ENCODE measurements around the gene SLC26A1.
"Not testable (repeated sequence)": the region's sequence is repeated elsewhere in the genome, so short reads cannot be mapped to it uniquely, and the experiment has no call there.

SLC26A1 gene

DNA sequence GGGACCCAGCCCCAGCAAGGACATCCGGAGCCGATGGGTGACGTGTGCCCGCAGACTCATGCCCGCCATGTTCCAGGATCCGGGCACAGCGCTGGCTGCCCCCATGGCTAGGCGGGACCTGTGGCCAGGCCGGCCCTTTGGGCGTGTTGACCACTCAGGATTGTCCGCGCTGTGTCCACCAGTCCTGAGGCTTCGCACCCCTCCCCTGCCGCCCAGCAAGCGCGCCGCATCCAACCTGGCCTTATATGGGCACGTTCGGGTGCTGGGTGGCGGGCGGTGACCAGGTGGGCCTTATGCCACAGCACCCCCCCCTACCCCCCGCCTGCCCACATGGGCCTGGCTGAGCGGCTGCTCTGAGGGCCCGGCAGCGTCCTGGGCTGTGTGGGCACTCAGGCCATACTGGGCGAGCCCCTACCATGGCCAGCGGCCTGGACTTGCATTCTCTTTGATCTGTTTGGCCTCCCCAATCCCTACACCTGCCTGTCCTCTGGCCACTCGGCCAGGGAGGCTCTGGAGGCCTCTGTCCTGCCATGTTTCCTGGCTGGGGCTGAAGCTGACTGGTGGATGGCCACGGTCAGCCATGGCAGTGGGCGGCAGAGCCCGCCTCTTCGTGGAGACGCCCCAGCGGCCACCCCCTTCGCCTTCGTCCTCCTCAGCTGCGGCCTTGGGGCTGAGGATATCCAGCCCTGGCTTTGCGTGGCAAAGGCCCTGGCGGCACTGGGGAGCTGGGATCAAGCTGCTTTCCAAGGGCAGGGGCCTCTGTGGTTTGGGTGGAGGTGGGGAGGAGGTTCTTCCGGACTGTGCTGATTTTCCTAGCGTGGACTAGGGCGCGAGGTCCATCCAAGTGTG is 20.2 kb upstream of the SLC26A1 start:
- no peak for DNase-seq (ENCODE audit: low spot score)

DNA sequence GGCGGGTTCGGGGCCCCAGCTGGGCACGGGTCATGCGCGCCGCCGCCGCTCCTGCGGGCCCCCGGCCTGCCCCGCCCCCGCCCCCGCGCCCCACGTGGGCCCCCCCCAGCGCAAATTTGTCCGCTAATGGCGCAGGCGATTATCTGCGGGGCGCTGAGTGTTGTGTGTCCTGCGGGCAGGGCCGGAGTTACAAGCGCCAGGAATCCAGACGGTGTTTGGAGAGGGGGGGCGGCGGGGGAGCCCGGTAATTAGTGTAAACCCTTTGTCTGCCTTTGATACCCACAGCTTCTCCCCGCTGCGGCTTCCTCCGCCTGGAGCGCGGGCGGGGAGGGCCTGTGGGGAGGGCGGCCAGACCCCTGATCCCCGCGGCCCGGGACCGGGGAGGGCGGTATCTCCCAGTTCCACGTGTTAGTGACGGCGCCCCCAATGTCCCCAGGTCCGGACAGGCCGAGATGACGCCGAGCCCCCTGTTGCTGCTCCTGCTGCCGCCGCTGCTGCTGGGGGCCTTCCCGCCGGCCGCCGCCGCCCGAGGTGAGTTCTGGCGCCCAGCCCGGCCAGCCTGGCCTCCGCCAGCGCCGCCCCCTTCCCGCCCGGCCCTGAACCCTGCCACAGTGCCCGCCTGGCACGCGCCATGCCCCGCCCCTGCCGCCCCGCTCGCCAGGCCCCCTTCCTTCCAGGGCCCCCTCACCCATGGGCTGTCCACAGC is 19.0 kb upstream of the SLC26A1 start:
- DNase-seq (ENCODE audit: low spot score), result no peak

DNA sequence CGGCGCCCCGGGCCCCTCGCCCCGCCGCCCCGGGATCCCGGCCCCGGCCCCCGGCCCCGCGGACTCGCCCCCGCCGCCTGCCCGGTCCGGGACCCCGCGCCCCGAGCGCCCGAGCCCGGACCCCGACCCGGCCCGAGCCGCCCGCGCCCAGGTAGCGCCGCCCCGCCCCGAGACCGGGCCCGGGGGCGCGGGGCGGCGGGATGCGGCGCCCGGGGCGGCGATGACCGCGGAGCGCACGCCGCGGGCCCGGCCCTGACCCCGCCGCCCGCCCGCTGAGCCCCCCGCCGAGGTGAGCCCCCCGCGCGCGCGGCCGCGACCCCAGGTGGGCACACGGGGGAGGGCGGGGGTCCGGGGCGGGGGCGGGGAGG is 18.4 kb upstream of the SLC26A1 start:
- DNase-seq (ENCODE audit: low spot score), result no peak

DNA sequence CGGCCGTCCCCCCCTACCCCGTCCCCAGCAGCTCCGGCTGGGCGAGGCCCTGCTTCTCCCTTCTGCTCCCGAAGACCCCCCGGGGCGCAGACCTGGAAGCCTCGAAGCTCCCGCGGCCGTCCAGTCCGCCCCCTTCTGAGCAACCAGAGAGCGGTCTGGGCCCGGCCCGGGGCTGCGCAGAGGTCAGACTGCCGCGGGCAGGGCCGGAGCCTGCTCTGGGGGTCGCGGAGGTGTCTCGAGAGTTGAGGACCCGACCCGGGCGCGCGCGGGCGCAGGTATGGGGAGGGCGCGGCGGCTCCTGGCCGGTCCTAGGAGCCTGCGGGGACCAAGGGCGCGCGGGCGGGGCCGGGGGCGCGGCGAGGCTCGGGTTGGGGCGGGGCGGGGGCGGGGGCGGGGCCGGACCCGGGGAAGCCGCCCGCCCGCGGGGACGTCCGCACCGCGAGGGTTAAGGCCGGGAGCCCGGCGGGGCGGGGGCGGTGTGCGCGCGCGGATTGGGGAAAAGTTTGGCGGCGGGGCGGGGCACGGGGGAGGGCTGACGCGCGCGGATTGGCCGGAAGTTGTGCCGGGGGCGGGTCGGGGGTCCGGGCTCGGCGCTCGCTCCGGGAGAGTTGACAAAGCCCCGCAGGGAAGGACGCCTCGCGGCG is 17.9 kb upstream of the SLC26A1 start, which contains the start of gene FGFRL1:
Gene FGFRL1, plus strand, starts transcription at position 605 of the 644 bp plus-strand sequence. CDS start 860 bp downstream, outside the sequence.
- peak; percentile 97 for DNase-seq (ENCODE audit: low spot score)

DNA sequence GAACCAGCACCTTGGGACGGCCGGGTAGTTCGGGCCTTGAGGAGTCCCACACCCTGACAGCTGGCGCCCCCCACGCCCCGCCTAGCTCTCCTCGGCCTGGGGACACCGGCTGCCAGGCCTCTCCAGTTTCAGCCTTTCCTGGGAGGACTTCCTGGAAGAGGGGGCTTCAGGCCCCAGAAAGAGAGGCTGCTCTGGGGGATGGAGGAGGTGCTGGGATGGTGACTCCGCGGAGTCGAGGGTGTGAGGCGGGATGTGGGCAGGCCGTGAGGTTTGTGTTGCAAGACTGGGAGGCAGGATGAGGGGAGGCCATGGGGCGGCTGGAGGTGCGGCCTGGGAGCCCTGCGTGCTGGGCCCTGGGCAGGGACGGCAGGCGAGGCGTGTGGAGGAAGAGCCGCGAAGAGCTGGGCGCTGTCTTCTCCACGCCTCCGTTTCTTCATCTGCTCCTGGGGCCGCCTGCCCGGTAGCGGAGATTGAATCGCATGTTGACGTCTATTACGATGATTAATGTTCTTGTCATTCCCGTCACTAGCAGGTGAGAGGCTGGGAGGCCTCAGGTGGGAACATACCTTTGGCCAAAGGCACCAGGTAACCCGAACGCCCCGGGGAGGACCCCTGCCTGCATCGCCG is 17.3 kb upstream of the SLC26A1 start:
- DNase-seq (ENCODE audit: low spot score), result peak; percentile 82

DNA sequence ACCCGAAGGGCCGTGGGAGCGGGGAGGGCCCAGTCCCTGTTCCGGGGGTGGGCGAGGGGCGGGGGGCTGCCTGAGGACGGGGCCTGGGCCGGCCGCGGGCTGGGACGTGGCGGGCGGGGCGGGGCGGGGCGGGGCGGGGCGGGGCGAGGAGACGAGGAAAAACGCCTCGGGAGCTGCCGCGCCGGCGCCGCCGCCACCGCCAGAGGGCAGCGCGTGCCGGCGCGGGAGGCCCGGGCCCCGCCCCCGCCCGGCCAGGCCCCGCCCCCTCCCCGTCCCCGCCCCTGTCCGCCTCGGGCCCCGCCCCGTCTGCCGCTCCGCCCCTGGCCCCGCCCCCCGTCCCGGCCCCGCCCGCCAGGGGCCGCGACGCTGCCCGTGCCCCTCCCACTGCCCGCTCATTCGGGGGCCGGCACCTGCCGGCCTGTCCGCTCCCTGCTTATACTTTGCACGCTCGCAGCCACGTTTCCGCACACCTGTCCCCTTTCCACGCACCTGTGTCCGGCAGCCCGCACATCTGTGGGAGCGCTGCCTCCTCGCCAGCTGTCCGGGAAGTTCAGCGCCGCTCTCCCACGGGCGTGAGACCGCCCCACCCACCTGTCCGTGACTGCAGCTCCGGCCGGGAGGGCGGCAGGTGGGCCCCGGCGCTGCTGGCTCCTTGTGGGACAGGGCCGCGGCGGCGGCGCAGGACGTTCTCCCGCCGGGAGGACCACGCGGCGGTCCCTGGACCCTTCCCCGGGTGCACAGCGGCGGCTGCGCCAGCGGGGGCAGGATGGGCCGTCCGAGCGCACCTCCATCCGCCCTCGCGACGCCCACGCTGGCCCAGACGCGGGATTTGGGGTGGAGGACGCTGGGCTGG is 16.6 kb upstream of the SLC26A1 start:
- DNase-seq (ENCODE audit: low spot score), result peak; percentile 91

DNA sequence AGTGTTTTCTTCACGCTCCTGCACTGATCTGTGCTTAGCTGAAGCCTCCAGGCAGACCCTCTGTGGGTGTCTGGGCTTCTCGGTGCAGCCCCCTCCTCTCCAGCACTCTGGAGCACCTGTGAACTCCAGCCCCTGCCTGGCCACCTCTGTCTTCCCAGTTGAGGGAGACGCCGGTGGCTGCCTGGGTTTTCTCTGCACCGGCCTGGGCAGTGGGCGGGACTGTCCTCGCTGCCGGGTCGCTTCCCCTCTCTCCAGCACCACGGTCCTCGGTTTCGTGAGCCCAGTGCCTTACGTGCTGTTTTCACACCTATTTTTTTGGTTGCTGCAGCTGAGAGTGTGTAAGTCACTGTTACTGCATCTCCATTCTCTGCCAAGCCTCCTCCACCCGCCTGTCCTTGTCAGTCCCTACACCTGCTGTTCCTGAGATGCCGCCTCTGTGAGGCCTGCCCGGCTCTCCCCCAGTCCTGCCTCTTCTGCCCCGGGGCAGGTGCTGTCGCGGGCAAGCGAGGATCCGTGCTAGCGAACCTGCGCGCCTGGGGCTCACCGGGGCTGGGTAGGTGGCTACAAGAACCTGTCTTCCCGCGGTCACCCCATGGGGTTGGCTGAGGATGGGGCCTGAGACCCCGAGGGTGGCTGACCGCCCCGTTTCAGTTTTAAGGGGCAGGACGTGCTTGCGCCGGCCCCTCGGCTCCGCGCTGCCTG is 15.8 kb upstream of the SLC26A1 start:
- DNase-seq (ENCODE audit: low spot score), result no peak

DNA sequence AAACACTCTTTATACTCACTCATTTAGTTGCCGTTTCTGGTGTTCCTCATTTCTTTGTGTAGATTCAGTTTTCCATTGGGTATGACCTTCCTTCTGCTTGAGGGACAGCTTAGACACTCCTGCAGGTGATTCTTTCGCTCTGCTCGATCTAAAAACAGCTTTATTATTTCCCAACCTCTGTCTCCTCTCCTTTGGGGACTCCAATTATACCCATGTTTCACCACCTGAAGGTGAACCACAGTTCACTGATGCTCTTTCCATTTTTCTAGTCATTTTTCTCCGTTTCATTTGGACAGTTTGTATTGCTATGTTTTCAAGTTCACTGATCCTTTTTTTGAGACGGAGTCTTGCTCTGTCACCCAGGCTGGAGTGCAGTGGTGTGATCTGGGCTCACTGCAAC is 13.7 kb upstream of the SLC26A1 start:
- no peak for DNase-seq (ENCODE audit: low spot score)

DNA sequence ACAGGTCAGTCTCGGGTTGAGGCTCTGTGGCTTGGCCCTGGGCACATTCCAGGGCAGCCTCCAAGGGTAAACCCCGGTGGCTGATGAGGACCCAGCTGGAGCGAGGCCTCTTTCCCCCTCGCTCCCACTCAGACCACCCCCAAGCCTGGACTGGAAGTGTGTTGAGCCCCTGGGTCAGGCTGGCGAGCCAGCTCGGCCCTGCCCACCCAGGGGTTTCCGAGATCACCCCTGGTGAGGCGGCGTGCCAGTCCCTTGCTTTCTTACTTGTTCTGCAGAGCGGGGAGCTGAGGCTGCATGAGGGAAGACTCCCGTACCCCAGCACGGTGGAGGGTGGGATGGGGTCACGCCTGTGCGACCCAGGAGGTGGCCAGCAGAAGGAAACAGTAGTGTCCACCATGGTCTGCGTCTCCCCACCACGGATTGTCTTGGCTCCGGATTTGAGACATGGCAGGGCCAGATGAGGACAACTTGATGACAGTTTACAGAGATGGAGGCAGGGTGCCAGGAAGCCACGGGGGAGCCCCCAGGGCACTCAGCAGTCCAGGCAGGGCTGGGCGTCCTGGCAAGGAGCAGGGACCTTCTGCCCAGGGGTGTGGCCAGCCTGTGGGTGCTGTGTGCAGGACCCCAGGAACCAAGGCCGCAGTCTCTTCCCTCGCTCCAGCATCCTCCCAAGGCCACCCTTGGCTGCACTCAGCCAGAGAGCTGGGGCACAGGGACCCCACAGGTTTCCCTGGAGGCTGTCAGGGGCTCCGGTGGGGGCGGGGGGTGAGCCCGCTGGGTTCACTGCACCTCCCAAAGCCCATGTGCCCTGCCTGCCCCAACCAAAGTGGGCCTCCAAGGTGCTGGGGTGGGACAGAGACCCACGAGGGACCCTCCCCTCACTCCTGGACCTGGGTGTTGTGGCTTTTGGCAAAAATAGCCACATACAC is 11.6 kb upstream of the SLC26A1 start:
- no peak for DNase-seq (ENCODE audit: low spot score)

DNA sequence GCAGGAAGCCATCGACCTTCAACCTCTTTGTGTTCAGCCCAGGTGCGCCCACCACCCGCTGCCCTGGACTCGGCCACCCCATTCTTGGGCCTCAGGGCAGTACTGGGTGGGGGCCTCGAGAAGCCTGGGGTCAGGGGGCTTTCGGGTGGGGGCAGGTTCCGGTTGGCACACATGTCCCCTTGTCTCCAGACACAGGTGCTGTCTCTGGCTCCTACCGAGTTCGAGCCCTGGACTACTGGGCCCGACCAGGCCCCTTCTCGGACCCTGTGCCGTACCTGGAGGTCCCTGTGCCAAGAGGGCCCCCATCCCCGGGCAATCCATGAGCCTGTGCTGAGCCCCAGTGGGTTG is 10.8 kb upstream of the SLC26A1 start:
- DNase-seq (ENCODE audit: low spot score), result no peak

DNA sequence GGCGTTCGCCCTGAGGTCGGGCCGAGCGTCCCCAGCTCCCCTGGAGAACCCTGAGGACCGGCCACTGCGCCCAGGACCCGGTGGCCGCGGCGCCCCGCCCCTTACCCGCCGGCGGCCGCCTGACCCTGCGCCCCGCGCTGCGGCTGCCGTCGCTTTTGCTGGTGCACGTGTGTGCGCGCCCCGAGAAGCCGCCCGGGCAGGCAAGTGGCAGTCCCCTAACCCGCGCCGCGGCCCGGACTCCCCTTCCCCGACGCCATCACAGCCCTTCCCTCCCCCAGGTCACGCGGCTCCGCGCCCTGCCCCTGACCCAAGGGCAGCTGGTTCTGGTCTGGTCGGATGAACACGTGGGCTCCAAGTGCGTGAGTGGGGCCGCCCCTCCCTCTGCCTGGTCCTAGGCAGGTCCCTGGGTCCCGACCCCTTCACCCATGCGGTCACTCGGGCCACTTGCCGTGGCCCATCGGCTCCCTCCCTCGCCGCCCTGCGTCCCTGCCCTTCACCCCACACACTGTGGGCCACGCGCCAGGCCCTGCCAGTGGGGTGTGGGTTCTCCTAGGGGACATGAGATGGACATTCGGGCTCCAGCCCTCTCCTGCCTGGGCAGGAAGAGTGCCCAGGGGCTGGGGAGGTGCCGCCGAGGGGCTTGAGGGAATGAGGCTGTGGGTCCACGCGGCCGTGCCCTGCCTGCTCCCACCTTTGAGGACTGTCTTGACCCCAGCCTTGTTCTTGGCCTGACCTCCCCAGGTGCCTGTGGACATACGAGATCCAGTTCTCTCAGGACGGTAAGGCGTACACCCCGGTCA is 10.3 kb upstream of the SLC26A1 start:
- DNase-seq (ENCODE audit: low spot score), result no peak

DNA sequence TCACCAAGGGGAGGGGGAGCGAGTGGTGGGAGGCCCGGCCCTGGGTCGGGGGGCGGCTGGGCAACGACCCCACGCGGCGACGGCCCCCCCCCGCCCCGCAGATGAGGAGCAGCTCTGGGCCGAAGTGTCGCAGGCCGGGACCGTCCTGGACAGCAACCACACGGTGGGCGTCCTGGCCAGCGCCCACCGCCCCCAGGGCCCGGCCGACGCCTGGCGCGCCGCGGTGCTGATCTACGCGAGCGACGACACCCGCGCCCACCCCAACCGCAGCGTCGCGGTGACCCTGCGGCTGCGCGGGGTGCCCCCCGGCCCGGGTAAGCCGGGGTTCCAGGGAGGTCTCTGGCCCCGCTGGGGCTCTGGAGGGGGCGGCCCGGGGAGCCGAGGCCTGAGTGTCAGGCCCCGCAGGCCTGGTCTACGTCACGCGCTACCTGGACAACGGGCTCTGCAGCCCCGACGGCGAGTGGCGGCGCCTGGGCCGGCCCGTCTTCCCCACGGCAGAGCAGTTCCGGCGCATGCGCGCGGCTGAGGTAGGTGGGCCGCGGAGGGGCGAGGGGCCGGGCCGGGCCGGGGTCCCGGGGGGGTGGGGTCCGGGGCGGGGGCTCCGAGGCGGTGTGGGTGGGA is 9.5 kb upstream of the SLC26A1 start:
- DNase-seq (ENCODE audit: low spot score), result no peak

DNA sequence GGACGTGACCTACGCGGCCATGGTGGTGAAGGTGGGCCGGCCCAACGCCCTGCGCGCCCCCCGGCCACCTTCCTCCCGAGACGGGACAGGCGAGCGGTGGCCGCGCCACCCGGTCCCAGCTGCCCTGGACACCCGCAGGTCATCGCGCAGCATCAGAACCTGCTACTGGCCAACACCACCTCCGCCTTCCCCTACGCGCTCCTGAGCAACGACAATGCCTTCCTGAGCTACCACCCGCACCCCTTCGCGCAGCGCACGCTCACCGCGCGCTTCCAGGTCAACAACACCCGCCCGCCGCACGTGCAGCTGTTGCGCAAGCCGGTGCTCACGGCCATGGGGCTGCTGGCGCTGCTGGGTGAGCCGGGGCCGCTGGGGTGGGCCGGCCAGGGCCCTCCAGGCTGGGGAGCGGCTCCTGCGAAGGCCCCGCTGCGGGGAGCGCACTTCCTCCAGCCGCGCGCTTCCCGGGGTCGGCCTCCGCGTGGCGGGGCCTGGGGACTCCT is 9.0 kb upstream of the SLC26A1 start:
- DNase-seq (ENCODE audit: low spot score), result no peak

DNA sequence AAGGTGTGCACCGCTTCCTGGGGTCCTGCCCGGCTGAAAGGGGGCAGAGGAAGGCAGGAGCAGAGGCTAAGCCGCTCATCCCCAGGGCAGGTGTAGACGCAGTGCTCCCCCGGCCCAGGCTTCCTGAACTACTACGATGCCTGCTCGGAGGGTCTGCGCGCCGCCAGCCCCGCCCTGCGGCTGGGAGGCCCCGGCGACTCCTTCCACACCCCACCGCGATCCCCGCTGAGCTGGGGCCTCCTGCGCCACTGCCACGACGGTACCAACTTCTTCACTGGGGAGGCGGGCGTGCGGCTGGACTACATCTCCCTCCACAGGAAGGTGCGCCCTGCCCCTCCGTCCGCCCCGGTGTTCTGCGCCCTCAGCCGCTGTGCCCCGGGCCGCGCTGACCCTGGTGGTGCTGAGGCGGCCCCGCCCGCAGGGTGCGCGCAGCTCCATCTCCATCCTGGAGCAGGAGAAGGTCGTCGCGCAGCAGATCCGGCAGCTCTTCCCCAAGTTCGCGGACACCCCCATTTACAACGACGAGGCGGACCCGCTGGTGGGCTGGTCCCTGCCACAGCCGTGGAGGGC is 8.4 kb upstream of the SLC26A1 start:
- DNase-seq (ENCODE audit: low spot score), result no peak

DNA sequence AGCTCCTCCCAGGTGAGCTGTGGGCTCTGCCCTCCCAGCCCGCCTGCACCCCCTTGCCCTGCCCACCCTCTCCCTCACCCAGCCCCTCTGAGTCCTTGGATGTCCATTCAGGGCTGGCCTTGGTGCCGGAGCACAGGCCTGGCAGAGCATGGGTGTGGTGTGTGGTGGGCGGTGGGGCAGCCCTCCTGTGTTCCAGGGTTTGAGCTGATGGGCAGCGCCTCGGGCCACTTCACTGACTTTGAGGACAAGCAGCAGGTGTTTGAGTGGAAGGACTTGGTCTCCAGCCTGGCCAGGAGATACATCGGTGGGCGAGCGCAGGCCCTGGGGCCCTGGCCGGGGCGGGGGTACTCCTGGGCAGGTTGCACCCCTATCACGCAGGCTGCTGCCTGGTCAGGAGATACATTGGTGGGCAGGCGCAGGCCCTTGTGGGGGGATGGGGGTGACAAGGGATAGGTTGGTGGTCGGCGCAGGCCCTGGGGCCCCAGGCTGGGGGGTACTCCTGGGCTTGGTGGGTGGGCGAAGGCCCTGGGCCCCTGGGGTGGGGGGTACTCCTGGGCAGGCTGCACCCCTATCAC is 7.6 kb upstream of the SLC26A1 start:
- no peak for DNase-seq (ENCODE audit: low spot score)

DNA sequence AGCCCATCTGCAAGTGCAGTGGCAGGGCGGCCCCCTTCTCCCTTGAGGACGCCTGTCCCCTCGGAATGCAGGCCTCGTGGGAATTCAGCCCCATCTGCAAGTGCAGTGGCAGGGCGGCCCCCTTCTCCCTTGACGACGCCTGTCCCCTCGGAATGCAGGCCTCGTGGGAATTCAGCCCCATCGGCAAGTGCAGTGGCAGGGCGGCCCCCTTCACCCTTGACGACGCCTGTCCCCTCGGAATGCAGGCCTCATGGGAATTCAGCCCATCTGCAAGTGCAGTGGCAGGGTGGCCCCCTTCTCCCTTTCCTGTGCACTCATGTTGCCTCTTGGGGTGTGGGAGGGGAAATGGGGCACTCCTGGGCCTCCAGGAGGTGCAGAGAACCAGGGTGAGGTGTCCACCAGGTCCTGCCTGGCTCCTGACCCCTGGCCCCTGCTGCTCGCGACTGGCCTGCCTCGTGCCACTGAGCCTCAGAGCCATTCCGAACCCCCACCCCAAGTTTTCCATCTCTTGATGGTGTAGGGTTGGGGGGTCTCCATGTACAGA is 6.8 kb upstream of the SLC26A1 start:
- DNase-seq (ENCODE audit: low spot score), result no peak

DNA sequence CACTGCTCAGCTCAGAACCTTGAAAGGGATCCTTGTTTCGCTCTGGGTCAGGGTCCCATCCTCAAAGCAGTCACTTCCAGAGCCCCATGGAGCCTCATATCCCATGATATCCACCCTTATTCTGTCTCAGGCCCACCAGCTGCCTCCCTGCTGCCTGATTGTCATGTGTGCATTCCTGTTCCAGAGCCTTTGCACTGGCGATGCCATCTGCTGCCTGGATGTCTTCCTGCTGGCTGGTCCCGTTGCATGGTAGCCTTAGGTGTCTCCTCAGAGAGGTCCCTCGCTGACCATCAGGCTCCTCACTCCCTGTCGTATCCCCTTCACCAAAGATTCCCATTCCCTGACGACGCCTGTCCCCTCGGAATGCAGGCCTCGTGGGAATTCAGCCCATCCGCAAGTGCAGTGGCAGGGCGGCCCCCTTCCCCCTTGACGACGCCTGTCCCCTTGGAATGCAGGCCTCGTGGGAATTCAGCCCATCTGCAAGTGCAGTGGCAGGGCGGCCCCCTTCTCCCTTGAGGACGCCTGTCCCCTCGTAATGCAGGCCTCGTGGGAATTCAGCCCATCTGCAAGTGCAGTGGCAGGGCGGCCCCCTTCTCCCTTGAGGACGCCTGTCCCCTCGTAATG is 6.1 kb upstream of the SLC26A1 start:
- DNase-seq (ENCODE audit: low spot score), result not testable (repeated sequence)
